Measurements from ENCODE around the gene MIOS.

- TF ChIP-seq EZH2 (IDR thresholded peaks at IDR 0.05; ENCODE audit: borderline replicate concordance) (no peak), CTCF (IDR thresholded peaks at IDR 0.05; ENCODE audit: poor library complexity) (no peak)
Observed at GRCh38 chr7:7609330-7609729, 42.6 kb downstream of the MIOS start.

All from hepatocyte (in vitro differentiated cells).